ENCODE data around the gene JAZF1. TPM values are rescaled to one million over a fixed set of nuclear protein-coding genes. Genes with fewer than 3 reads are reported as not detected.

The JAZF1 gene
- total RNA-seq, 1 experiment from 2014 or later = 0.95 TPM

DNA sequence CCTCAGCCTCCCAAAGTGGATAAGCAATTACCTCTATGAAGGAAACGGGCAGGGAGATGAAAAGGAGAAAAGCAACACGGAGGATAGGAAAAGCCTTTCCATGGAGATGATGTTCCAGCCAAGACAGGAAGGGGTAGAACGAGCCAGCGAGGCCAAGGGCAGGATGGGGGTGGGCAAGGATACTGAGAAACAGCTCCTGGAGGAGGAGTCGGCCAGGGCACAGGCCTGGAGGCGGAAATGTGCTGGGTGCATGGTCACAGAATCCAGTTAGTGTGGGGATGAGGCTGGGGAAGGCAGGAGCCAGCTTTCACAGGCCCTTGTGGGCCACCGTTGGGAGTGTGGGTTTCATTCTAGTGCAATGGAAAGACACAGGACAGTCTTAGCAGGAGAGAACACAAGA lies 162.6 kb downstream of the JAZF1 start:
- no peak for DNase-seq
- Histone ChIP-seq H3K36me3 (ENCODE audit: control insufficient read depth, insufficient read depth, low read length) (no peaks in the 10 kb centered on the region), H3K27me3 (replicated peaks; ENCODE audit: control insufficient read depth, insufficient read depth, low read length) (no peaks in the 10 kb centered on the region; the same call in 1 of the 2 replicates), H3K4me1 (peaks cover 3% of the 10 kb centered on the region; the same call in 1 of the 2 replicates), H3K9me3 (0 out of 2 replicates have a peak, but pooled peaks cover 2% of the 10 kb centered on the region), H3K4me3 (ENCODE audit: low read depth, low read length) (no peak overlapping the region)
- BruUV-seq (replicated peaks) = no TSS peak
- Mint-ChIP-seq H3K9me3 (ENCODE audit: unreplicated experiment) (peaks cover 14% of the 10 kb centered on the region), H3K27ac (ENCODE audit: unreplicated experiment) (no peak overlapping the region), H3K27me3 (ENCODE audit: insufficient read depth, unreplicated experiment) (no peaks in the 10 kb centered on the region), H3K36me3 (ENCODE audit: insufficient read depth, unreplicated experiment) (no peaks in the 10 kb centered on the region), H3K4me1 (ENCODE audit: low read depth, unreplicated experiment) (no peaks in the 10 kb centered on the region), H3K4me3 (ENCODE audit: unreplicated experiment) (no peak overlapping the region)
- intact Hi-C loops (cut with micrococcal nuclease; ENCODE audit: unreplicated experiment) = no loop called here
- POLR2A ChIA-PET = no interaction called here
- TF ChIP-seq, protein P1, sequence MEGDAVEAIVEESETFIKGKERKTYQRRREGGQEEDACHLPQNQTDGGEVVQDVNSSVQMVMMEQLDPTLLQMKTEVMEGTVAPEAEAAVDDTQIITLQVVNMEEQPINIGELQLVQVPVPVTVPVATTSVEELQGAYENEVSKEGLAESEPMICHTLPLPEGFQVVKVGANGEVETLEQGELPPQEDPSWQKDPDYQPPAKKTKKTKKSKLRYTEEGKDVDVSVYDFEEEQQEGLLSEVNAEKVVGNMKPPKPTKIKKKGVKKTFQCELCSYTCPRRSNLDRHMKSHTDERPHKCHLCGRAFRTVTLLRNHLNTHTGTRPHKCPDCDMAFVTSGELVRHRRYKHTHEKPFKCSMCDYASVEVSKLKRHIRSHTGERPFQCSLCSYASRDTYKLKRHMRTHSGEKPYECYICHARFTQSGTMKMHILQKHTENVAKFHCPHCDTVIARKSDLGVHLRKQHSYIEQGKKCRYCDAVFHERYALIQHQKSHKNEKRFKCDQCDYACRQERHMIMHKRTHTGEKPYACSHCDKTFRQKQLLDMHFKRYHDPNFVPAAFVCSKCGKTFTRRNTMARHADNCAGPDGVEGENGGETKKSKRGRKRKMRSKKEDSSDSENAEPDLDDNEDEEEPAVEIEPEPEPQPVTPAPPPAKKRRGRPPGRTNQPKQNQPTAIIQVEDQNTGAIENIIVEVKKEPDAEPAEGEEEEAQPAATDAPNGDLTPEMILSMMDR (IDR thresholded peaks at IDR 0.05; ENCODE audit: insufficient read depth in 1 of 2, low read depth in 1 of 2, low read length in 1 of 2, severe bottlenecking in 1 of 2, unreplicated experiment in 1 of 2) = no peak
- CTCF ChIA-PET = no interaction called here

DNA sequence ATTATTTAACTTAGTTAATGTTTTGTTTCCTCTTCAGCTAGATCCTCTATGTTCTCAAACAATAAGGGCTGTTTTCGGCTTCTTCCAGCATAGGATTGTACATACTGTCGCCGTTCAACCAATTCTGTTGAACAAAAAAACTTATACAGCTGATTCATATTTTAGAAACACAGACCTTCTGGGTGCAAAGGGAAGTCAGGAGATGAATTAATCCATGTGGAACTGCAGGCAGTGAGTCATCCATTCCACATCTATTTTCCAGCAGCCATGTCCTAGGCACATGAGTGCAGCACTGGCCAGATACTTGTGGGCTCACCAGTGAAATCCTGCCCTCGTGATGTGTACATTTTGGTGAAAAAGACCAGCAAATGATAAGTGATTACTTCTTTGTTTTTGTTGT lies 163.2 kb downstream of the JAZF1 start:
- Mint-ChIP-seq H3K9me3 (ENCODE audit: unreplicated experiment) (peaks cover 14% of the 10 kb centered on the region), H3K27ac (ENCODE audit: unreplicated experiment) (no peak overlapping the region), H3K4me1 (ENCODE audit: low read depth, unreplicated experiment) (no peaks in the 10 kb centered on the region), H3K4me3 (ENCODE audit: unreplicated experiment) (no peak overlapping the region), H3K27me3 (ENCODE audit: insufficient read depth, unreplicated experiment) (no peaks in the 10 kb centered on the region), H3K36me3 (ENCODE audit: insufficient read depth, unreplicated experiment) (no peaks in the 10 kb centered on the region)
- BruUV-seq (replicated peaks) = no TSS peak
- ChIA-PET POLR2A (no interaction called here), CTCF (no interaction called here)
- Histone ChIP-seq H3K36me3 (ENCODE audit: control insufficient read depth, insufficient read depth, low read length) (no peaks in the 10 kb centered on the region), H3K4me1 (peaks cover 3% of the 10 kb centered on the region; the same call in 1 of the 2 replicates), H3K4me3 (ENCODE audit: low read depth, low read length) (no peak overlapping the region), H3K9me3 (0 out of 2 replicates have a peak, but pooled peaks cover 2% of the 10 kb centered on the region), H3K27me3 (replicated peaks; ENCODE audit: control insufficient read depth, insufficient read depth, low read length) (no peaks in the 10 kb centered on the region; the same call in 1 of the 2 replicates)
- intact Hi-C loops (cut with micrococcal nuclease; ENCODE audit: unreplicated experiment) = no loop called here
- TF ChIP-seq, protein P1 (IDR thresholded peaks at IDR 0.05; ENCODE audit: insufficient read depth in 1 of 2, low read depth in 1 of 2, low read length in 1 of 2, severe bottlenecking in 1 of 2, unreplicated experiment in 1 of 2) = no peak
- no peak for DNase-seq

DNA sequence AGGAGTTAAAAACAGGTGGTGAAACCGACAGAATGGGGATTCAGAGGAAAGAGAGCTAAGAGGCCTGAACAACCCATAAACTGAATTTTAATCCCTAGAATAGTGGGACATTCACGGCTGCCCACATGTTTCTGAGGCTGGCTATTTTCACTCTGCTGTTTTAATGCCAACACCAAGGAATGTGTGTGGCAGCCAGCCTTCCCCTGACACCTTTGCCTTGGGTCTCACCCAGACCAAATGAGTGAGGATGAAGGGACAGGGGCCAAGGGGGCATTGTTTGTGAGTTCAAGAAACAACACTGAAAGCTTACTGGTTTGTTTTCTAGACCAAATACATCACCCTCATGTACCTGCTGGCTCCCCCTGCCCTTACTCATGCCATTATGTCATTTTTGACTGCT lies 164.3 kb downstream of the JAZF1 start:
- POLR2A ChIA-PET = no interaction called here

More for the DNA sequence above, 164.3 kb downstream of the JAZF1 start:
- Histone ChIP-seq H3K4me1 (peaks cover 3% of the 10 kb centered on the region; the same call in 1 of the 2 replicates), H3K27me3 (replicated peaks; ENCODE audit: control insufficient read depth, insufficient read depth, low read length) (no peaks in the 10 kb centered on the region; the same call in 1 of the 2 replicates), H3K36me3 (ENCODE audit: control insufficient read depth, insufficient read depth, low read length) (no peaks in the 10 kb centered on the region), H3K4me3 (ENCODE audit: low read depth, low read length) (no peak overlapping the region), H3K9me3 (0 out of 2 replicates have a peak, but pooled peaks cover 2% of the 10 kb centered on the region)
- BruUV-seq (replicated peaks) = no TSS peak
- no peak for DNase-seq
- TF ChIP-seq, protein P1 (IDR thresholded peaks at IDR 0.05; ENCODE audit: insufficient read depth in 1 of 2, low read depth in 1 of 2, low read length in 1 of 2, severe bottlenecking in 1 of 2, unreplicated experiment in 1 of 2) = no peak
- CTCF ChIA-PET = no interaction called here
- H3K4me1 Mint-ChIP-seq (ENCODE audit: low read depth, unreplicated experiment) = no peaks in the 10 kb centered on the region
- no peak overlapping the region for H3K27ac Mint-ChIP-seq (ENCODE audit: unreplicated experiment)
- H3K4me3 Mint-ChIP-seq (ENCODE audit: unreplicated experiment) = no peak overlapping the region
- peaks cover 5% of the 10 kb centered on the region for H3K27me3 Mint-ChIP-seq (ENCODE audit: insufficient read depth, unreplicated experiment)
- intact Hi-C loops (cut with micrococcal nuclease; ENCODE audit: unreplicated experiment) = no loop called here
- H3K36me3 Mint-ChIP-seq (ENCODE audit: insufficient read depth, unreplicated experiment) = no peaks in the 10 kb centered on the region
- peaks cover 14% of the 10 kb centered on the region for H3K9me3 Mint-ChIP-seq (ENCODE audit: unreplicated experiment)
